COR-L47 (cell line): Measurements from ENCODE around the gene CYBA.

Source experiments
- DNase-seq: peaks from one replicate; lab custom pipeline; 2025; lab: John Stamatoyannopoulos, UW

Gene CYBA

GRCh38 chr16:88631384-88631783 lies 19.5 kb downstream of the CYBA start:
- DNase-seq = no peak

- DNase-seq = no peak
Measured at GRCh38 chr16:88630941-88631340, 19.9 kb downstream of the CYBA start.

GRCh38 chr16:88630433-88630832 lies 20.4 kb downstream of the CYBA start:
- DNase-seq = no peak

- DNase-seq = no peak
Measured at GRCh38 chr16:88629835-88630234, 21.0 kb downstream of the CYBA start.

GRCh38 chr16:88628512-88628974 lies 22.3 kb downstream of the CYBA start:
- DNase-seq = no peak

GRCh38 chr16:88627531-88628411 lies 23.1 kb downstream of the CYBA start:
- DNase-seq = no peak

- DNase-seq = no peak
Measured at GRCh38 chr16:88626646-88627045, 24.2 kb downstream of the CYBA start.

GRCh38 chr16:88624977-88625576 lies 25.8 kb downstream of the CYBA start:
- no peak for DNase-seq

- no peak for DNase-seq
Measured at GRCh38 chr16:88624481-88624880, 26.4 kb downstream of the CYBA start.

GRCh38 chr16:88623858-88624257 lies 27.0 kb downstream of the CYBA start:
- no peak for DNase-seq

GRCh38 chr16:88622866-88623265 lies 28.0 kb downstream of the CYBA start:
- no peak for DNase-seq

GRCh38 chr16:88622125-88622524 lies 28.7 kb downstream of the CYBA start:
- no peak for DNase-seq

GRCh38 chr16:88619859-88620815 lies 30.7 kb downstream of the CYBA start:
- no peak for DNase-seq

GRCh38 chr16:88618956-88619667 lies 31.7 kb downstream of the CYBA start:
- DNase-seq = no peak

GRCh38 chr16:88618182-88618955 lies 32.5 kb downstream of the CYBA start:
- DNase-seq = no peak

- peak; percentile 13 for DNase-seq
Measured at GRCh38 chr16:88617268-88618031, 33.4 kb downstream of the CYBA start.

GRCh38 chr16:88616736-88617135 lies 34.1 kb downstream of the CYBA start:
- no peak for DNase-seq

GRCh38 chr16:88616320-88616719 lies 34.5 kb downstream of the CYBA start:
- no peak for DNase-seq

GRCh38 chr16:88614818-88615580 lies 35.9 kb downstream of the CYBA start:
- no peak for DNase-seq
